A673 (cell line): ENCODE data around the gene TMEM198. TPM values are rescaled to one million over a fixed set of nuclear protein-coding genes. Genes with fewer than 3 reads are reported as not detected.

ENCODE experiments used
- BruUV-seq: library from RNA; stranded (reverse); fragments of 400-500 nt; replicated peaks from 2 replicates; lab custom pipeline; 2021; lab: Mats Ljungman, UMichigan
- CTCF ChIA-PET: fragments of 300-600 bp; sonication (Branson Sonifier 250); formaldehyde crosslinking; loops from one replicate; lab custom pipeline; 2022; ENCODE audit warnings: antibody characterized with exemption; lab: Charles Lee
- POLR2A ChIA-PET: fragments of 300-600 bp; sonication (Branson Sonifier 250); formaldehyde crosslinking; loops from one replicate; lab custom pipeline; 2022; ENCODE audit warnings: antibody characterized with exemption; ENCODE audit not compliant: low non-redundant PET; lab: Charles Lee
- DNase-seq: peaks from one replicate; pipeline ENCODE4 v3.0.0-alpha.2; 2015; ENCODE audit warnings: low spot score
- H3K27ac ChIP-seq: fragments of 200-600 bp; sonication (generic); 2 replicates; pipeline ENCODE4 v1.5.1; 2016; ENCODE audit warnings: mixed run types, low read depth, mild to moderate bottlenecking, mixed read lengths, antibody characterized with exemption, low read length; ENCODE audit not compliant: poor library complexity, severe bottlenecking
- H3K27me3 ChIP-seq: fragments of 200-600 bp; sonication (generic); replicated peaks from 2 replicates; pipeline ENCODE4 v1.6.1; 2017; ENCODE audit warnings: mixed run types, low read depth, mild to moderate bottlenecking, mixed read lengths, antibody characterized with exemption, low read length; ENCODE audit not compliant: insufficient read depth, poor library complexity
- H3K36me3 ChIP-seq: fragments of 200-600 bp; sonication (generic); 2 replicates; pipeline ENCODE4 v1.6.1; 2016; ENCODE audit warnings: mixed run types, mild to moderate bottlenecking, mixed read lengths, antibody characterized with exemption, low read length; ENCODE audit not compliant: insufficient read depth, poor library complexity, severe bottlenecking
- H3K4me1 ChIP-seq: fragments of 200-600 bp; sonication (generic); 2 replicates; pipeline ENCODE4 v1.6.1; 2017; ENCODE audit warnings: mixed run types, mild to moderate bottlenecking, mixed read lengths, antibody characterized with exemption, low read length; ENCODE audit not compliant: insufficient read depth, poor library complexity, severe bottlenecking
- H3K4me3 ChIP-seq: fragments of 200-600 bp; sonication (generic); 2 replicates; pipeline ENCODE4 v1.5.1; 2016; ENCODE audit warnings: low read depth, mixed run types, mild to moderate bottlenecking, mixed read lengths, low read length; ENCODE audit not compliant: poor library complexity, severe bottlenecking
- H3K9me3 ChIP-seq: fragments of 200-600 bp; sonication (generic); 2 replicates; pipeline ENCODE4 v1.6.1; 2016; ENCODE audit warnings: mixed run types, low read depth, mild to moderate bottlenecking, mixed read lengths, antibody characterized with exemption, low read length; ENCODE audit not compliant: poor library complexity, severe bottlenecking
- EZH2 ChIP-seq: fragments of 200-600 bp; sonication (generic); IDR thresholded peaks from 2 replicates; pipeline ENCODE4 v1.6.1; 2017; ENCODE audit warnings: borderline replicate concordance, low read depth, mild to moderate bottlenecking, mixed read lengths, antibody characterized with exemption, low read length; ENCODE audit not compliant: poor library complexity, severe bottlenecking
- intact Hi-C: fragments of 100-400 bp; cut with micrococcal nuclease; formaldehyde crosslinking; loops from one replicate; pipeline ENCODE4 v1.10.0; 2022; ENCODE audit not compliant: unreplicated experiment
- total RNA-seq: library from RNA; stranded (reverse); gene quantifications from 2 replicates; pipeline ENCODE4 v1.2.3, GENCODE V29; 2021
- TF ChIP-seq, protein P1 (sequence below): fragments of 300-800, 200-600 bp; sonication (generic); conservative IDR thresholded peaks from 2 replicates; pipeline ENCODE4 v1.5.1; 2017; ENCODE audit warnings: low read depth, mild to moderate bottlenecking, antibody characterized with exemption, low read length, moderate library complexity, mixed read lengths

TMEM198 gene
- total RNA-seq, 1 experiment from 2014 or later: 4.6 TPM

DNA sequence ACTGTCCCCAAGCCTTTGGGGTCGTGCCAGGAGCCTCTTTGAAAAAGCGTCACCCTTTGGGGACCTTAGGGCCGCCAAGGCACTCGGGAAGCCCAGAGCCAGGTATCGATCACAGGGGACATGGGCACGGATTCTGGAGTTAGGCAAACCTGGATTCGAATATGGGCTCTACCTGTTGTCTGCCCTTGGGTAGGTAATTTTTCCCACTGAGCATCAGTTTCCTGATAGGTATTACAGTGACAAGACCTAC lies 9.3 kb downstream of the TMEM198 start:
- DNase-seq: no peak
- no peaks in the 10 kb centered on the region for H3K9me3 ChIP-seq
- no peak overlapping the region for H3K27ac ChIP-seq
- TF ChIP-seq, protein P1, sequence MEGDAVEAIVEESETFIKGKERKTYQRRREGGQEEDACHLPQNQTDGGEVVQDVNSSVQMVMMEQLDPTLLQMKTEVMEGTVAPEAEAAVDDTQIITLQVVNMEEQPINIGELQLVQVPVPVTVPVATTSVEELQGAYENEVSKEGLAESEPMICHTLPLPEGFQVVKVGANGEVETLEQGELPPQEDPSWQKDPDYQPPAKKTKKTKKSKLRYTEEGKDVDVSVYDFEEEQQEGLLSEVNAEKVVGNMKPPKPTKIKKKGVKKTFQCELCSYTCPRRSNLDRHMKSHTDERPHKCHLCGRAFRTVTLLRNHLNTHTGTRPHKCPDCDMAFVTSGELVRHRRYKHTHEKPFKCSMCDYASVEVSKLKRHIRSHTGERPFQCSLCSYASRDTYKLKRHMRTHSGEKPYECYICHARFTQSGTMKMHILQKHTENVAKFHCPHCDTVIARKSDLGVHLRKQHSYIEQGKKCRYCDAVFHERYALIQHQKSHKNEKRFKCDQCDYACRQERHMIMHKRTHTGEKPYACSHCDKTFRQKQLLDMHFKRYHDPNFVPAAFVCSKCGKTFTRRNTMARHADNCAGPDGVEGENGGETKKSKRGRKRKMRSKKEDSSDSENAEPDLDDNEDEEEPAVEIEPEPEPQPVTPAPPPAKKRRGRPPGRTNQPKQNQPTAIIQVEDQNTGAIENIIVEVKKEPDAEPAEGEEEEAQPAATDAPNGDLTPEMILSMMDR: no peak
- TF ChIP-seq EZH2: no peak
- intact Hi-C loops: no loop called here
- H3K4me3 ChIP-seq: peak overlapping the region; percentile 59
- no peaks in the 10 kb centered on the region for H3K4me1 ChIP-seq
- H3K36me3 ChIP-seq: no peaks in the 10 kb centered on the region
- POLR2A ChIA-PET: no interaction called here
- no TSS peak for BruUV-seq
- H3K27me3 ChIP-seq: no peaks in the 10 kb centered on the region
- CTCF ChIA-PET: interaction anchor here (1.1 kb wide), 1 partner anchor 18 kb away, joined by 3 read pairs; the partner anchor contains the start of gene OBSL1

DNA sequence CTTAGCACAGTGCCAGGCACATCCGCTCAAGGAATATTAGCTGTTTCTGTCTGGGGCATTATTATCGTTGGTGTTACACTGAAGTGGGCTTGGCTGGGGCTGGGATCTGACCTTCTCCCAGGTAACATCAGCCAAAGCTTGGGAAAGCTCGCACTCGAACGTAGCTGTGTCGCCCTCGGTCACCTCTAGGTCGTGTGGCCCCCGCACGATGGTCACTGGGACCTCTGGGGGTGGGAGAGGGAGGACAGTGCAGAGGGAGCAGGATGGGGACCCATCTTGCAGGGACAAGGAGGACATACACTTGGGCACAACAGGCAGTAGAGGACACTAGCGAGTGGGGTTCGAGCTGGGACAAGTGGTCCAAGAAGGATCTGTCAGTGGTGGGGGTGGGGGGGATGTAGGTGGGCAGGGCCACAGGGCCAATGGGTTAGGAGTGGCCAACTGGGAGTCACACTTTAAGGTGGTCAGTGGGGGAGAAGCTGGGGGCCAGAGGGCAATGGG lies 9.7 kb downstream of the TMEM198 start:
- Histone ChIP-seq H3K9me3 (no peaks in the 10 kb centered on the region), H3K36me3 (no peaks in the 10 kb centered on the region), H3K27me3 (no peaks in the 10 kb centered on the region), H3K4me3 (no peak overlapping the region), H3K27ac (no peak overlapping the region), H3K4me1 (no peaks in the 10 kb centered on the region)
- intact Hi-C loops: no loop called here
- ChIA-PET POLR2A (no interaction called here), CTCF (no interaction called here)
- DNase-seq: no peak
- BruUV-seq: no TSS peak
- no peak for TF ChIP-seq EZH2
- TF ChIP-seq, protein P1: no peak

DNA sequence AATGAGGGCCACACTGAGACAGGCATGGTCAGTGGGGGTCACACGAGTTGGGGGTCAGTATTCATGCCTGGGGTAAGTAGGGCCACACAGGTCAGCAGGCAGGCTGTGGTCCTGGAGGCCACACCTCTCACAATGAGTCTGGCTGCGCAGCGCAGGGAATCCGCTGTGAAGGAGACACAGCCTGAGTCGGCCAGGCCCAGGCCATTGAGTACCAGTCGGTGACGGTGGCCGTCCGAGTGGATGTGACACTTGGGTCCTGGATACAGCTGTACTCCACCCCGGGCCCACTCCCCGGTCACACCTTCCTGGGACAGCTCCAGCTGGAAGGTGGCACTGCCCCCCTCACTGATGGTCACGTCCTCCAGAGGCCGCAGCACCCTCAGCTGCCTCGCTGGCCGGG lies 10.5 kb downstream of the TMEM198 start:
- CTCF ChIA-PET: no interaction called here
- POLR2A ChIA-PET: no interaction called here
- Histone ChIP-seq H3K27me3 (no peaks in the 10 kb centered on the region), H3K4me3 (no peak overlapping the region), H3K4me1 (no peaks in the 10 kb centered on the region), H3K27ac (no peak overlapping the region), H3K36me3 (no peaks in the 10 kb centered on the region), H3K9me3 (no peaks in the 10 kb centered on the region)
- no TSS peak for BruUV-seq
- no peak for DNase-seq
- TF ChIP-seq EZH2: no peak
- TF ChIP-seq, protein P1: no peak
- intact Hi-C loops: no loop called here
